ENCODE measurements around the gene LGR5. TPM values are rescaled to one million over a fixed set of nuclear protein-coding genes. Genes with fewer than 3 reads are reported as not detected.

The LGR5 gene
- total and polyA plus RNA-seq, 3 experiments from 2014 or later, result not detected

DNA sequence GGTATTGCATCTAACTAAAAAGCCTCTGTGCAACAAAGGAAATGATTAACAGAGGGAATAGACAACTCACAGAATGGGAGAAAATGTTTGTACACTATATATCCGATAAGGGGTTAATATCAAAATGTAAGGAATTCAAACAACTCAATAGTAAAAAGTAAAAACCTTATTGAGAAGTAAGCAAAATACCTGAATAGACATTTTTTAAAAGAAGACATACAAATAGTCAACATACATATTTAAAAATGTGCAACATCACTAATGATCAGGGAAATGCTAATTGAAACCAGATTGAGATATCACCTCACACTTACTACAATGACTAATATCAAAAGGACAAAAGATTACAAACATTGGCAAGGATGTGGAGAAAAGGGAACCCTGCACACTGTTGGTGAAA is 31.9 kb upstream of the LGR5 start:
- ChIA-PET CTCF (no interaction called here), POLR2A (no interaction called here)
- H3K4me1 Mint-ChIP-seq, result no peaks in the 10 kb centered on the region
- H3K27ac Mint-ChIP-seq, result no peak overlapping the region
- H3K9me3 Mint-ChIP-seq, result peaks cover 17 to 31% (median 24%) of the 10 kb centered on the region in 5 donors
- no peaks in the 10 kb centered on the region for H3K27me3 ChIP-seq (ENCODE audit: insufficient read depth, low read length, poor library complexity, severe bottlenecking)
- H3K36me3 Mint-ChIP-seq, result no peaks in the 10 kb centered on the region
- DNase-seq, result no peak
- no peak overlapping the region for H3K4me3 Mint-ChIP-seq
- no peaks in the 10 kb centered on the region for H3K4me1 ChIP-seq (ENCODE audit: insufficient read depth, low read length)
- H3K27ac ChIP-seq (ENCODE audit: low read depth, low read length), result no peak overlapping the region
- no peaks in the 10 kb centered on the region for H3K36me3 ChIP-seq (ENCODE audit: insufficient read depth, low read length)
- no peaks in the 10 kb centered on the region for H3K9me3 ChIP-seq (ENCODE audit: low read length)
- no peak overlapping the region for H3K4me3 ChIP-seq (ENCODE audit: low read length)
- peaks cover 18 to 30% of the 10 kb centered on the region in 2 donors for H3K27me3 Mint-ChIP-seq

DNA sequence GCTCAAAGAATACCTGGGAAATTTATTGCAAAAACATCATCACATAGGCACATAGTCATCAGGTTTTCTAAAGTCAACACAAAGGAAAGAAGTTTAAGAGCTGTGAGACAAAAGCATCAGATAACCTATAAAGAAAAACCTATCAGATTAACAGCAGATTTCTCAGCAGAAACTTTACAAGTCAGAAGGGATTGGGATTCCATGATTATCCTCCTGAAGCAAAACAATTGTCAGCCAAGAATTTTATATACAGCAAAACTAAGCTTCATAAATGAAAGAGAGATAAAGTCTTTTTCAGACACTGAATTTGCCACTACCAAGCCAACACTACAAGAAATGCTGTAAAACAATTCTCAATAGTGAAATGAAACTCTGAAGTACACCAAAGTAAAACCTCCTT is 28.8 kb upstream of the LGR5 start:
- Mint-ChIP-seq H3K36me3 (no peaks in the 10 kb centered on the region), H3K9me3 (peaks cover 13 to 20% (median 15%) of the 10 kb centered on the region in 5 donors), H3K4me3 (no peak overlapping the region), H3K27ac (no peak overlapping the region), H3K27me3 (peaks cover 17 to 18% of the 10 kb centered on the region in 2 donors), H3K4me1 (no peaks in the 10 kb centered on the region)
- Histone ChIP-seq H3K27me3 (ENCODE audit: insufficient read depth, low read length, poor library complexity, severe bottlenecking) (no peaks in the 10 kb centered on the region), H3K9me3 (ENCODE audit: low read length) (no peaks in the 10 kb centered on the region), H3K4me1 (ENCODE audit: insufficient read depth, low read length) (no peaks in the 10 kb centered on the region), H3K4me3 (ENCODE audit: low read length) (no peak overlapping the region), H3K36me3 (ENCODE audit: insufficient read depth, low read length) (no peaks in the 10 kb centered on the region), H3K27ac (ENCODE audit: low read depth, low read length) (no peak overlapping the region)
- CTCF ChIA-PET, result no interaction called here
- no peak for DNase-seq
- POLR2A ChIA-PET, result no interaction called here

DNA sequence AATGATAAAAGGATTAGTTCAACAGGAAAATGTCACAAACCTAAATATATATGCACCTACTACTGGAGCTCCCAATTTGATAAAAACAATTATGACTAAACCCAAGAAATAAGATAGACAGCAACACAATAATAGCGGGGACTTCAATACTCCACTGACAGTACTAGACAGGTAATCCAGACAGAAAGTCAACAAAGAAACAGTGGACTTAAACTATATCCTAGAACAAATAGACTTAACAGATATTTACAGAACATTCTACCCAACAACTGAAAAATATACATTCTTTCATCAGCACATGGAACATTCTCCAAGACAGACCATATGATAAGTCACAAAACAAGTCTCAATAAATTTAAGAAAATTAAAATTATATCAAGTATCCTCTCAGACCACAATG is 28.0 kb upstream of the LGR5 start:
- H3K4me3 ChIP-seq (ENCODE audit: low read length), result no peak overlapping the region
- Mint-ChIP-seq H3K4me3 (no peak overlapping the region), H3K27ac (no peak overlapping the region), H3K27me3 (peaks cover 12 to 18% of the 10 kb centered on the region in 2 donors), H3K9me3 (peaks cover 12 to 20% (median 13%) of the 10 kb centered on the region in 5 donors), H3K4me1 (no peaks in the 10 kb centered on the region), H3K36me3 (no peaks in the 10 kb centered on the region)
- ChIA-PET POLR2A (no interaction called here), CTCF (no interaction called here)
- H3K27ac ChIP-seq (ENCODE audit: low read depth, low read length), result no peak overlapping the region
- H3K9me3 ChIP-seq (ENCODE audit: low read length), result no peaks in the 10 kb centered on the region
- no peaks in the 10 kb centered on the region for H3K27me3 ChIP-seq (ENCODE audit: insufficient read depth, low read length, poor library complexity, severe bottlenecking)
- no peaks in the 10 kb centered on the region for H3K4me1 ChIP-seq (ENCODE audit: insufficient read depth, low read length)
- no peak for DNase-seq
- no peaks in the 10 kb centered on the region for H3K36me3 ChIP-seq (ENCODE audit: insufficient read depth, low read length)

DNA sequence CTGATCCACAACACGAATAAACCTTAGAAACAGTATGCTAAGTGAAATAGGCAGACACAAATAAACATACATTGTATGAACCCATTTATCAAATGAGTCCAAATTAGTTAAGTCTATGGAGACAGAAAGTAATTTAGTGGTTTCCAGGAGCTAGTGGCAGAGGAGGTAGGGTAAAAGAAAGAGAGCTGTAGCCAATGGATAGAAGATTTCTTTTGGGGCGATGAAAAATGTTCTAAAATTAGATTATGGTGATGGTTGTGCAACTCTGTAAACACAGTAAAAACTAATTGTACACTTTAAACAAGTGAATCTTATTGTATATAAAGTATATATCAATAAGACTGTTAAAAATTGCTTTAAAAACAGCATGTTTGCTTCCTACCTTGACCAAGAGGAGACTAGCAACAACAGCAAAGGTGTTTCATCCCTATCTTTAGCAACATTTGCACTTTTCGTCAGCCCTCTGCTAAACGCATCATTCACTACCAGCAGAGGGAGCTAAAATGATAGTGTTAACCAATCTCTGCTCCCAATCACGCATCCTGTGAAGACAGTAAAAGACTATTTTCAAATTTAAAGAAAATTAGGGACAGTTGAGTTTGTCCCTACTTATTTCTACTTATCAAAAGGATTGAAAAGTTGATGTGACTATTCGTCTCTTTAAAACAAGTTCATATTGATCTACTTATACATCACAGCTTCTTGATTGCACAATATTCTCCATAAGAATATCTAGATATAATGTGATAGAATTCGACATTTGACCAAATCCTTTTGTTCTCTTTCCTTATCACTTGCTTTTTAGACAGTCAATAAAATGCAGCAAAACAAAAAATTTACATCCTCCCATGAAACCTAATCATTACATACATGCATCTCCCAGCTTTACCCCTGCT is 24.0 kb upstream of the LGR5 start:
- no peaks in the 10 kb centered on the region for H3K4me1 Mint-ChIP-seq
- H3K36me3 Mint-ChIP-seq, result no peaks in the 10 kb centered on the region
- no peaks in the 10 kb centered on the region for H3K4me1 ChIP-seq (ENCODE audit: insufficient read depth, low read length)
- peaks cover 8 to 13% of the 10 kb centered on the region in 2 donors for H3K27me3 Mint-ChIP-seq
- no peaks in the 10 kb centered on the region for H3K27me3 ChIP-seq (ENCODE audit: insufficient read depth, low read length, poor library complexity, severe bottlenecking)
- no peaks in the 10 kb centered on the region for H3K9me3 ChIP-seq (ENCODE audit: low read length)
- ChIA-PET CTCF (interaction anchor here (1.0 to 2.1 kb wide), 4 partner anchors 15 to 339 kb away, joined by 3 to 20 read pairs (median 3); partner anchors contain the start of gene RAB21), POLR2A (no interaction called here)
- no peaks in the 10 kb centered on the region for H3K36me3 ChIP-seq (ENCODE audit: insufficient read depth, low read length)
- no peak overlapping the region for H3K4me3 ChIP-seq (ENCODE audit: low read length)
- no peak overlapping the region for H3K27ac Mint-ChIP-seq
- peaks cover 3 to 14% (median 7%) of the 10 kb centered on the region in 5 donors for H3K9me3 Mint-ChIP-seq
- DNase-seq, result peak in 2 of 5 donors; percentile 27 to 37
- no peak overlapping the region for H3K4me3 Mint-ChIP-seq
- no peak overlapping the region for H3K27ac ChIP-seq (ENCODE audit: low read depth, low read length)

DNA sequence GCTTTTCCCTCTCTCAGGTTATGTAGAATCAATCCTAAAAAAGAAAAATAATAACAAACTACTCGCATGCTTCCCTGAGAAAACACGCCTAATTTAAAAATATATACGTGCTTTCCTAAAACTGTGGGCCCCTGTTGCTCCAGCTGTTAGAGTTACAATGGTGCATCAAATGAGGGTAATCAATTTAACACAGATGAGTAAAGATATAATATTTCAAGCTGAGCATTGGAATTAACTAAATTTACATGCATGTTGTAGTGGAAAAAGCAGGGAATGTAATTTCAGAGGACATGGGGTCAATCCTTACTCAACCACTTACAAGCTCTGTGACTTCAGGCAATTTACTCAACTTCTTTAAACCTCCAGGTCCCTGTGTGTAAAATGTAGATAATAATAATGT is 22.4 kb upstream of the LGR5 start:
- CTCF ChIA-PET, result interaction anchor here (1.2 to 1.5 kb wide), 2 partner anchors 330 to 337 kb away, joined by 3 to 6 read pairs; partner anchors contain the start of gene RAB21
- no peaks in the 10 kb centered on the region for H3K36me3 Mint-ChIP-seq

DNA sequence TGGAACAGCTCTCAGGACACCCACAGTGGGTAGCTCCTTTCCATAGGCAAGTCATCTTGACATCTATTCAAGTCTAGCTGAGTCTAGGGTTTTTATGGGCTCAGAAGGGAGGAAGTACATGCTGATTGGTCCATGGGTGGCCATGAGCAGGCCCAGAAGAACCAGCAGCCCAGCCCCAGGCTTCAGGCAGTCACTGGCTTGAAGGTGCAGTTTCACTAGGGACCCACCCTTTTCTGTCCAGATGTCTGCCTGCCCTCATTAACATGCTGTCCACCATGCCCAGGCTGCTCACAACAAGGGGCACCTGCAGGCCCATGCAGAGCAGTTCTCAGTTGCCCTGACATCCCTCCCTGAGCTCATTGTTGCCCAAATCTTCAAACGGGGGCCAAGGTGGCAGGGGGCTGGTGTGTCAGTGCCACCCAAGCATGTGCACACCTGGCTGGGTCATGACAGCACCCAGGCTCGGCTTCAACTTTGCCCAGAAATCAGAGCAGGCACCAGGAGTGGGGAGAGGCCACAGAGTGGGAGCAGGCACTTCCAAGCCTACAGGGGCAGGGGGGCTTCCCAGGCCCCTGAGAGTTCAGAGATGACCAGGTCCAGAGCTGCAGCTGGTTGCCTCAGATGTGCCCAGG is 18.7 kb upstream of the LGR5 start:
- Mint-ChIP-seq H3K27me3 (peaks cover 0 to 7% of the 10 kb centered on the region in 2 donors), H3K36me3 (no peaks in the 10 kb centered on the region), H3K27ac (no peak overlapping the region), H3K4me1 (no peaks in the 10 kb centered on the region), H3K4me3 (no peak overlapping the region), H3K9me3 (no peaks in the 10 kb centered on the region)
- Histone ChIP-seq H3K27me3 (ENCODE audit: insufficient read depth, low read length, poor library complexity, severe bottlenecking) (peaks cover 4% of the 10 kb centered on the region), H3K27ac (ENCODE audit: low read depth, low read length) (no peak overlapping the region), H3K9me3 (ENCODE audit: low read length) (no peaks in the 10 kb centered on the region), H3K4me1 (ENCODE audit: insufficient read depth, low read length) (no peaks in the 10 kb centered on the region), H3K4me3 (ENCODE audit: low read length) (no peak overlapping the region), H3K36me3 (ENCODE audit: insufficient read depth, low read length) (no peaks in the 10 kb centered on the region)
- CTCF ChIA-PET, result interaction anchor here (0.6 kb wide), 1 partner anchor 425 kb away, joined by 3 read pairs; no protein-coding TSS in a partner anchor
- POLR2A ChIA-PET, result no interaction called here
- no peak for DNase-seq

More for the DNA sequence above, 22.4 kb upstream of the LGR5 start:
- peaks cover 0 to under 1% (median 0%) of the 10 kb centered on the region in 5 donors for H3K9me3 Mint-ChIP-seq
- H3K27ac ChIP-seq (ENCODE audit: low read depth, low read length), result no peak overlapping the region
- POLR2A ChIA-PET, result no interaction called here
- H3K4me1 Mint-ChIP-seq, result no peaks in the 10 kb centered on the region
- no peaks in the 10 kb centered on the region for H3K27me3 ChIP-seq (ENCODE audit: insufficient read depth, low read length, poor library complexity, severe bottlenecking)
- H3K36me3 ChIP-seq (ENCODE audit: insufficient read depth, low read length), result no peaks in the 10 kb centered on the region
- no peak overlapping the region for H3K4me3 ChIP-seq (ENCODE audit: low read length)
- no peaks in the 10 kb centered on the region for H3K9me3 ChIP-seq (ENCODE audit: low read length)
- no peaks in the 10 kb centered on the region for H3K4me1 ChIP-seq (ENCODE audit: insufficient read depth, low read length)
- peaks cover 7% of the 10 kb centered on the region in 2 donors for H3K27me3 Mint-ChIP-seq
- H3K27ac Mint-ChIP-seq, result no peak overlapping the region
- no peak for DNase-seq
- no peak overlapping the region for H3K4me3 Mint-ChIP-seq

DNA sequence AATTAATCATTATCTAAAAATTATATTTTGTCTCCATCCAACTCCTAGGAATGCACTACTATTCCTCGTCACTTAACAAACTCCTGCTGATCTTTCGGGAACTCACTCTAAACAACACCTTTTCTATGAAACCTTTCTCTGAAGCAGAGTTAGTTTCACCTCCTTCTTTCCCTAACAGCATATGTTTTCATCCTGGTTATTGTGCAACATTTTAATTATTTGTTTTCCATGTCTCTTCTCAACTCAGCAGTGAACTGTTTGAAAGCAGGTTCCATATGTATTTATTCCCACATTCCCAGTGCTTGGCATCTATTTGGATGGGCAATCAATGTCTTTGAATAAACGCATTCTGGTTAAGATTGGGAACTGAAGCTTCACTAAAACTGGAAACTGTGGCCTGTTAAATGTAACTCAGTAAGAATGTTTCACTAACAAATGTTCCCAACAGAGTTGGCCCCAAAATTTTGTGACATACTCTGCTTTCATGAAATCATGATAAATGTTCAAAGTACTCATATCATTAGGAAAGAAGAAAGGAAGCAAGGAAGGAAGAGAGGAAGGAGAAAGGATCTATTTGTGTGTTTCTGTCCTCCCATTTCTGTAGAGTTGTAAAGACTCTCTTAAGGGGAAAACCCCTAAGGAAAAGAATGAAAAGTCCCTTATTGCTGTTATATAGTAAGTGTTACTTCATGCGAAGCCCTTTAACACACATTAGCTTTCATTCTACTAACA is 13.9 kb upstream of the LGR5 start:
- Histone ChIP-seq H3K4me1 (ENCODE audit: insufficient read depth, low read length) (no peaks in the 10 kb centered on the region), H3K9me3 (ENCODE audit: low read length) (no peaks in the 10 kb centered on the region), H3K27ac (ENCODE audit: low read depth, low read length) (no peak overlapping the region), H3K36me3 (ENCODE audit: insufficient read depth, low read length) (no peaks in the 10 kb centered on the region), H3K4me3 (ENCODE audit: low read length) (no peak overlapping the region), H3K27me3 (ENCODE audit: insufficient read depth, low read length, poor library complexity, severe bottlenecking) (peaks cover 4% of the 10 kb centered on the region)
- DNase-seq, result no peak
- Mint-ChIP-seq H3K4me1 (no peaks in the 10 kb centered on the region), H3K36me3 (no peaks in the 10 kb centered on the region), H3K4me3 (no peak overlapping the region), H3K27me3 (peaks cover 5 to 33% of the 10 kb centered on the region in 2 donors), H3K9me3 (no peaks in the 10 kb centered on the region), H3K27ac (no peak overlapping the region)
- ChIA-PET CTCF (no interaction called here), POLR2A (no interaction called here)

Data from CD8-positive, alpha-beta memory T cell (primary cell).